ENCODE results near the gene SEL1L2. TPM values are rescaled to one million over a fixed set of nuclear protein-coding genes. Genes with fewer than 3 reads are reported as not detected.

Gene SEL1L2
- total RNA-seq, 2 experiments from 2014 or later, result not detected

- Mint-ChIP-seq H3K4me1 (ENCODE audit: low read depth) (no peaks in the 10 kb centered on the region), H3K27me3 (peaks cover 2% of the 10 kb centered on the region), H3K9me3 (no peaks in the 10 kb centered on the region), H3K27ac (no peak overlapping the region), H3K4me3 (no peak overlapping the region), H3K36me3 (ENCODE audit: low read depth) (peaks cover 4% of the 10 kb centered on the region)
- intact Hi-C loops (cut with micrococcal nuclease), result loop anchor here (5.0 kb wide), 1 partner anchor 233 kb away; no protein-coding TSS in a partner anchor
- CTCF ChIA-PET, result interaction anchor here (1.6 kb wide), 2 partner anchors 230 kb away, joined by 4 to 7 read pairs; no protein-coding TSS in a partner anchor
- POLR2A ChIA-PET, result no interaction called here
- no peak for DNase-seq
- no peak for TF ChIP-seq CTCF (IDR thresholded peaks at IDR 0.05)
- ATAC-seq, result no peak
Measured at GRCh38 chr20:13824459-13824858, 166.0 kb downstream of the SEL1L2 start.

GRCh38 chr20:13822459-13822858, 168.0 kb downstream of the SEL1L2 start:
- H3K27ac Mint-ChIP-seq, result no peak overlapping the region
- peaks cover 13% of the 10 kb centered on the region for H3K4me1 Mint-ChIP-seq (ENCODE audit: low read depth)
- no peak overlapping the region for H3K4me3 Mint-ChIP-seq
- no peak for TF ChIP-seq CTCF (IDR thresholded peaks at IDR 0.05)
- ChIA-PET POLR2A (no interaction called here), CTCF (interaction anchor here (5.7 kb wide), 1 partner anchor 232 kb away, joined by 36 read pairs; no protein-coding TSS in a partner anchor)
- H3K27me3 Mint-ChIP-seq, result peaks cover 2% of the 10 kb centered on the region
- H3K36me3 Mint-ChIP-seq (ENCODE audit: low read depth), result peaks cover 15% of the 10 kb centered on the region
- no peak for DNase-seq
- ATAC-seq, result no peak
- intact Hi-C loops (cut with micrococcal nuclease), result loop anchor here (5.0 kb wide), 1 partner anchor 235 kb away; no protein-coding TSS in a partner anchor
- no peaks in the 10 kb centered on the region for H3K9me3 Mint-ChIP-seq

GRCh38 chr20:13821876-13822275, 168.5 kb downstream of the SEL1L2 start:
- TF ChIP-seq CTCF (IDR thresholded peaks at IDR 0.05), result no peak
- no peaks in the 10 kb centered on the region for H3K9me3 Mint-ChIP-seq
- POLR2A ChIA-PET, result no interaction called here
- CTCF ChIA-PET, result interaction anchor here (5.7 kb wide), 1 partner anchor 232 kb away, joined by 36 read pairs; no protein-coding TSS in a partner anchor
- H3K4me1 Mint-ChIP-seq (ENCODE audit: low read depth), result peaks cover 19% of the 10 kb centered on the region
- H3K4me3 Mint-ChIP-seq, result no peak overlapping the region
- peaks cover 18% of the 10 kb centered on the region for H3K36me3 Mint-ChIP-seq (ENCODE audit: low read depth)
- intact Hi-C loops (cut with micrococcal nuclease), result loop anchor here (5.0 kb wide), 1 partner anchor 235 kb away; no protein-coding TSS in a partner anchor
- no peaks in the 10 kb centered on the region for H3K27me3 Mint-ChIP-seq
- no peak for ATAC-seq
- DNase-seq, result no peak
- no peak overlapping the region for H3K27ac Mint-ChIP-seq

- ChIA-PET CTCF (interaction anchor here (0.9 to 5.7 kb wide), 14 partner anchors 8 to 234 kb away, joined by 3 to 36 read pairs (median 4); no protein-coding TSS in a partner anchor), POLR2A (interaction anchor here (0.8 kb wide), 1 partner anchor 126 kb away, joined by 3 read pairs; no protein-coding TSS in a partner anchor)
- Mint-ChIP-seq H3K4me1 (ENCODE audit: low read depth) (peaks cover 30% of the 10 kb centered on the region), H3K36me3 (ENCODE audit: low read depth) (peaks cover 27% of the 10 kb centered on the region), H3K27ac (no peak overlapping the region), H3K9me3 (no peaks in the 10 kb centered on the region), H3K27me3 (no peaks in the 10 kb centered on the region), H3K4me3 (no peak overlapping the region)
- peak; percentile 71 for ATAC-seq
- TF ChIP-seq CTCF (IDR thresholded peaks at IDR 0.05), result peak; percentile 81
- intact Hi-C loops (cut with micrococcal nuclease), result loop anchor here (5.0 kb wide), 1 partner anchor 237 kb away; no protein-coding TSS in a partner anchor
- DNase-seq, result peak; percentile 31
Measured at GRCh38 chr20:13819885-13820645, 170.3 kb downstream of the SEL1L2 start.

- Mint-ChIP-seq H3K27ac (peak overlapping the region; percentile 89), H3K27me3 (no peaks in the 10 kb centered on the region), H3K9me3 (no peaks in the 10 kb centered on the region), H3K4me3 (no peak overlapping the region), H3K4me1 (ENCODE audit: low read depth) (peaks cover 33% of the 10 kb centered on the region), H3K36me3 (ENCODE audit: low read depth) (peaks cover 30% of the 10 kb centered on the region)
- ATAC-seq (peak; percentile 26), DNase-seq (no peak)
- ChIA-PET CTCF (interaction anchor here (1.0 to 5.7 kb wide), 5 partner anchors 8 to 237 kb away, joined by 3 to 36 read pairs (median 3); partner anchors contain the start of genes ESF1 and NDUFAF5), POLR2A (interaction anchor here (0.7 to 2.2 kb wide), 2 partner anchors 33 to 178 kb away, joined by 3 to 6 read pairs; partner anchors contain the start of genes ESF1, MACROD2 and NDUFAF5)
- intact Hi-C loops (cut with micrococcal nuclease), result no loop called here
- no peak for TF ChIP-seq CTCF (IDR thresholded peaks at IDR 0.05)
Measured at GRCh38 chr20:13817342-13817741, 173.1 kb downstream of the SEL1L2 start.

Data from activated CD8-positive, alpha-beta T cell treated with anti-CD3 and anti-CD28 coated beads for 36 hours (primary cell).